Measurements from ENCODE around the gene CCNY.

DNA sequence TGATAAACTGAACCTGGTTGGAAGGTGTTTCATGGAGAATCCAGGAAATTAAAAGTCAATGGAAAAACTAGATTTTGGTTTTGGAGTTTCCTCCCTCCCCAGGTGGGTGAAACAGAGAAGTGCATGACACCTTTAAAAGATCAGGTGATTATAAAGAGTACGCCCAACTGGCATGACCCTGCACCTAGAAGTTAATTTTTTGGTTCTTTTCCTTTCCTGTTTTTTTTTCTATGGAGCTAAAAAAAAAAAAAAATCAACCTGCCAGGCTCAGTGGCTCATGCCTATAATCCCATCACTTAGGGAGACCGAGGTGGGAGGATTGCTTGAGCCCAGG, 276.8 kb downstream of the CCNY start:
- TF ChIP-seq, protein P1, sequence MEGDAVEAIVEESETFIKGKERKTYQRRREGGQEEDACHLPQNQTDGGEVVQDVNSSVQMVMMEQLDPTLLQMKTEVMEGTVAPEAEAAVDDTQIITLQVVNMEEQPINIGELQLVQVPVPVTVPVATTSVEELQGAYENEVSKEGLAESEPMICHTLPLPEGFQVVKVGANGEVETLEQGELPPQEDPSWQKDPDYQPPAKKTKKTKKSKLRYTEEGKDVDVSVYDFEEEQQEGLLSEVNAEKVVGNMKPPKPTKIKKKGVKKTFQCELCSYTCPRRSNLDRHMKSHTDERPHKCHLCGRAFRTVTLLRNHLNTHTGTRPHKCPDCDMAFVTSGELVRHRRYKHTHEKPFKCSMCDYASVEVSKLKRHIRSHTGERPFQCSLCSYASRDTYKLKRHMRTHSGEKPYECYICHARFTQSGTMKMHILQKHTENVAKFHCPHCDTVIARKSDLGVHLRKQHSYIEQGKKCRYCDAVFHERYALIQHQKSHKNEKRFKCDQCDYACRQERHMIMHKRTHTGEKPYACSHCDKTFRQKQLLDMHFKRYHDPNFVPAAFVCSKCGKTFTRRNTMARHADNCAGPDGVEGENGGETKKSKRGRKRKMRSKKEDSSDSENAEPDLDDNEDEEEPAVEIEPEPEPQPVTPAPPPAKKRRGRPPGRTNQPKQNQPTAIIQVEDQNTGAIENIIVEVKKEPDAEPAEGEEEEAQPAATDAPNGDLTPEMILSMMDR (IDR thresholded peaks at IDR 0.05), result no peak
- no peak for TF ChIP-seq ZFX (IDR thresholded peaks at IDR 0.05; ENCODE audit: borderline replicate concordance)
